T1000 (cell line): ENCODE data around the gene FGGY.

Source experiments
- DNase-seq: peaks from one replicate; lab custom pipeline; 2025; ENCODE audit warnings: mixed read lengths; lab: John Stamatoyannopoulos, UW

The FGGY gene

DNA sequence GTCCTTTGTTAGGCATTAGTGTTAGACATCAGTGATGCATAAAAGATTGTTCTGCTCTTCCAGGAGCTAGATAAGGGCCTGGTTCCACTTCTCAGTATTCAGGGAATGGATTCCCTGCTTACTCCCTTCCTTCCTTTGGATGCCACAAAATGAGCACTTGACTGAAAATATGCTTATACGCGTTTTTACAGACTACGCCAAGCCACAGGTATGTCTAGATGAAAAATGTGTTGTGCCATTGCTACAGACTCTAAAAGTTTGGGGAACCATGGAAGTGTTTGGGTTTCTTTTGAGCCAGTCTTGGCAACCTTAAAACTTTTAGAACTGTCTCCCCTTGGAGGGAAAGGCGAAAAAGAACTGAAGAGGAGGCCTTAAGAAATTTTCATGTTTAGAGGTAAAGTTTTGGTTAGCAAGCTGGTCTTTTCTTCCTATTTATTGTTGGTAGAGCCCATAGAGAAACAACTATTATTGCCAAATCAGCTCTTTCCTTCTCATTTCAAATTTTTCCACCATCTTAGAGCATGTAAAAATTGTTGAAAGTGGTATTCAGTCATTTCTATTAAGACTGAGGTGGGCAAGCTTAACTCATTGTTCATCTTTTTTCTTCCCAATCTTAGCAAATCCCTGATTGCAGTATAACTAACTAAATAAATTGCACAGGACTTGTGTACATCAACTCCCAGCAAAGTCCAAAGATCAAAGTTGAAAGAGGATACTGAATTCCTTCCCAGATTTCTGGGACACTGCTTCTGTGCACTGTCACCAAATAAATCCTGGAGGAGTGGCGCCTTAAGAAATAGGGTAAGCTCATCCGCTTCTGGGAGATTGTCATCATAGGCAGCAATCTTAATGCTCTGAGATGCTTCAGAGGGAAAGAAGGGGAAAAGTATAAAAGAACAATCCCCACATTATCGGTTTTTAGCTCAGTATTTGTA lies 18.9 kb downstream of the FGGY start:
- DNase-seq: no peak

DNA sequence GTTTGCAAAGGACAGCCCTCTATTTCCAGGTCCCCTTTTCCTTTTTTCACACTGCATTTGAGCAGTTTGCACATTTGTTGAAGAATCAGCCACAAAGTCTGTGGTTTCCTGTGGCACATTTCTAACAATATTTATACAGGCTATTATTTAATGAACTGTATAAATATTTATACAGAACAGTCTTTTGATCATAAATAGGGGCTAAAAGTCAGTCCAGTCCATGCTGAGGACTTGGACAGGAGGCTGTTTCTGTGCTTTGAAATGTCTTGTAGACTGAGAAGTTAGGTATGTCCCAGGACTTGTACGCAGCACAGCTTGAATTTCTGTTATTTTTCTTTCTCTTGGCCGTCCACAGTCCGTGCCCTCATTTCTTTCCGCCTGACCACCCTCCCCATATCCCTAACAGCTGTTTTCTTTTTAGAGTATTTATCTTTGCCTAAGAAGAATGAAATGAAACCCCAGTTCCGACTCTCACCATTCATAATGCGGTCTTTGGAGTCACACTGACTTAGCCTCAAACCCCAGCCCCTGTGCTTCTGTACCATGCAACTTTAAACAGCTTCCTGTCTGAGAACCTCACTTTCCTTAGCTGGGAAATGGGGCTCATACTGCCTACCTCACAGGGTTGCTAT lies 19.7 kb downstream of the FGGY start:
- DNase-seq: no peak

DNA sequence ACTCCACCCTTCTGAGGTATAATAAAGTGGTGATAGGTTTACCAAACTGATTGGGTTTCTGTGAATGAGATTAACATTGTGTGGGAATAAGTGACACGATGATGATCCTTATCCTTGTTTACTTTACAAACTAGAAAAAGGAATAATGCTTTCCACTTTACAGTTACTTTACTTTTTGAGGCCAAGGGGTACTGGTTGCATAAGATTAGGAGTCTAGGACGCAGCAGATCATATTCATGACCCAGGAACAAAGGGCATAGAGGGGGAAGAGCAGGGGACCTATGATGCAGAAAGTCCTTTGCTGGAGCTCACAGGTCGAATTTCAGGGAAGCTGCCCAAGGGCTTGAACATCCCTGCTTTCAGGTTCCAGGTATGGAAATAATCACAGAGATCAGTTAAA lies 20.4 kb downstream of the FGGY start:
- no peak for DNase-seq

DNA sequence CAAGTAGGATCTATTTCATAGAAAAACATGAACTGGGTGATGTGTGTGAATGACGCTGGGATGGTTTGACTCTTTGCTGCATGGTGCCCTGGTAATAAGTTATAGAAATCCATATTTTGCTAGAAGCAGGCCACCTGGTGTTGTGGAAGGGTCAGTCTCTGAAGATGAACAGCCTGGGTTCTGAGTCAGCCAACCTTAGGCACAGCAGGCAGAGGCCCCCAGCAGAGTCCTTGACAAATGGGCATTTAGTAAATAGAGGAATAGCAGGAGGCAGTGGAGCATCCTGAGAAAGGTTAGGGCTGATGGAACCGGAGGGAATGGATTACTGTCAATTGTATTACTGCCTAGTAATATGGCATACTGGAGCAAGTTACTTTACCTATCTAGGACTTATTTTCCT lies 20.9 kb downstream of the FGGY start:
- no peak for DNase-seq

DNA sequence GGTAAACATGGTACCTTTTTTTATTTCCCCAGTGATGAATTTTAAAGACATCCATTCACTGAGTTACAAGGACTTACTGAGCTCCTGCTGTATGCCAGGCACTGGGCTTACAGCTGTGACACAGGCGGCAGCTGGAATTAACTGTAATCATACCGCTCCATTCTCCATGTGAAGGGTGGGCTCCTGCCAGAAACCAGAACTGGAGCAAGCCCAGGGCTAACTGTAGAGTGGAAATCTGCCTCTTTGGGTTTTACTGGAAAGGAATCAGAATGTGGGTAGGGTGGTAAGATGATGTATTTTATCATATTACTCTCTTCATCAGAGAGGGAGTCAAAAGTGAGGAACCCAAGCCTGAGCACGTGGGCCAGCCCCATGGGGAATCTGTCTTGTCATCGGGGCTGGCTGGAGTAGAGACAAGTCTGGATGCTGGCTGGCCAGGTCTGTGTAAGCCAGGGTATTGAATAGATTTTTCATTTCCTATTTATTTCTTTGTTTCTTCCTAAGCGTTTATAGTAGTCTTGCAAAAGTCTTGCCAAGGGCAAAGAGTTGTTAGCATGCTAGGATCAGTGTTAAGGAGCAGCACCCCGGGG lies 21.5 kb downstream of the FGGY start:
- DNase-seq: no peak

DNA sequence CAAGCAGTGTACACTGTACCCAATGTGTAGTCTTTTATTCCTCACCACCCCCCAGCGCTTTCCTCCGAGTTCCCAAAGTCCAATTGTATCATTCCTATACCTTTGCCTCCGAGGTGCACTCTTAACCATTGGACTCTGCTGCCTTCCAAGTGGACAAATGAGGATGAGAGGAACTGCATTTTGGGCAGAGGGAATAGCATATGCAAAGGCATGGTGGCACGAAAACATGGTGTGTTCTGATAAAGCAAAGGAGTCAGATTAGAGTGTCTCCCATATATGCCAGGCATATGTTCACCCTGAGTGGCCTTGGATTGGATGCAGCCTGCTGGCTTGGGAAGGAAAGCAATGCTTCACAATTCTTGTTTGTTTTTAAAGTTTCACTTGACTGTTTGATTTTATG lies 25.5 kb downstream of the FGGY start:
- no peak for DNase-seq

DNA sequence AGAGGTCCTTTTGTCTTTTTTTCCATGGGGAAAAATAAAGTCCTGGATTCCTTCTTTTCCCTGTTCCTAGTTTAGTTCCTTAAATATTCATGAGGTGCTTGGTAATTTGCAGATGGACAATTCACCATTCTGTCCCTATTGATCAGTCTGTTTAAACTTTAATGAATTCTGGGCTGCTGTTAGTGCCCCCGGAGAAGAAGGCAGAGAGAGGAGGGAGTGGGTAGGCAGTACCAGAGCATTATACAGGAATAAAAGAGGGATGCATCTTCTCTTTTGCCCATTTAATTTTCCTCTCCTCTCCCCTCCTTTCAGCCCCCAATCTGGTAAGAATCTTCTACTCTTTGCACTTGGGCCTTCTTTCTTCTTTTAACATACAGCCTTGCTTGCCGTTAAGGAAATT lies 25.9 kb downstream of the FGGY start:
- no peak for DNase-seq

DNA sequence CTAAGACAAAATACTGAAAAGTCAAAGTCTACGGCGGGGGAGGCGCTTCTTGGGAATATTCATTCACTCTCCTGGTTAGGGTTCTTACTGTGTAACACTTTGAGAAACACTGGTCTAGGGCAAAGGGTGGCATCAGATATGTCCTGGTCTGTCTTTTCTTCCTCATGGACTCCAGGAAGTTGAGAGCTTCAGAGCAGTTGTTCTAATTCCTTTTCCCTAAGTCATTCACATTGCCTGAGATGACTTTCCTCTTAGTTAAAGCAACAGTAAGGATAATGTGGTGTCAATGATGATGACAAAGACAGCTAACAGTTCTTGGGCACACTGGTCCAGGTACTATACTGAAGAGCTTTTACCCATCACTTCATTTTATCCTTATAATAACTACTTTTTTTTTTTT lies 27.0 kb downstream of the FGGY start:
- DNase-seq: no peak

DNA sequence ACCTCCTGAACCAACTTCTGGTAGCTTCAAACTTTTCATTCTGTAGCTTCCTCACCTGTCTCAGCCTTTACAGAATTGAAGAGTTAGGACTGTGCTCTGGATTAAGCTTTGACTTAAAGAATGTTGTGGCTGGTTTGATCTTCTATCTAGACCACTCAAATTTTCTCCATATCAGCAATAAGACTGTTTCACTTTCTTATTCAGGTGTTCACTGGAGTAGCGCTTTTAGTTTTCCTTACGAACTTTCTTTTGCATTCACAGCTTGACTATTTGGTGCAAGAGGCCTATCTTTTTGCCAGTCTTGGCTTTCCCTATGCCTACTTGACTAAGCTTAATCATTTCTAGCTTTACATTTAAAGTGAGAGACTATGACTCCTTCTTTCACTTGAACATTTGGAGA lies 31.5 kb downstream of the FGGY start:
- DNase-seq: no peak

DNA sequence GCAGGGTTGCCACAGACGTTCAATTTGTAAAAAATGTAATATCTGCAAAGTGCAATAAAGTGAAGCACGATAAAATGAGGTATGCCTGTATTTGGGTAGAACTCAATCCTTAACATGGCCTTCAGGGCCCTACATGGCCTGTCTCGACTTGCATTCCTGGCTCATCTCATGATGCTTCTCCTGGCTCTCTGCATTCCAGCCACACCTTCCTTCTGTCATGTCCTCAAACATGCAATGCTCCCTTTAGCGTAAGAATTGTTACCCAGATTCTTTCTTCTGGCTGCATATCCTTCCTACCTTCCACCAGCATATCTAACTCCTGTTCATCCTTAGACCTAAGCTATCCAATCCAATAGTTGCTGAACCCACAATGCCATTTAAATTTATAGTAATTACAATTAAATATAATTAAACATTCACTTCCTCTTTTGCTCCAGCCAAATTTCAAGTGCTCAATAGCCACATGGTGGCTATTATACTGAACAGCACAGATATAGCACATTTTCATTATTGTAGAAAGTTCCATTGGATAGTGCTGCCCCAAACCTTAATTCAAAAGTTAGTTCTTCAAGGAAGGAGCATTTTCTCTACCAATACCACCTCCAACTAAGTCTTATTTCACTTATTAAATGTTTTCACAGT lies 32.6 kb downstream of the FGGY start:
- DNase-seq: no peak

DNA sequence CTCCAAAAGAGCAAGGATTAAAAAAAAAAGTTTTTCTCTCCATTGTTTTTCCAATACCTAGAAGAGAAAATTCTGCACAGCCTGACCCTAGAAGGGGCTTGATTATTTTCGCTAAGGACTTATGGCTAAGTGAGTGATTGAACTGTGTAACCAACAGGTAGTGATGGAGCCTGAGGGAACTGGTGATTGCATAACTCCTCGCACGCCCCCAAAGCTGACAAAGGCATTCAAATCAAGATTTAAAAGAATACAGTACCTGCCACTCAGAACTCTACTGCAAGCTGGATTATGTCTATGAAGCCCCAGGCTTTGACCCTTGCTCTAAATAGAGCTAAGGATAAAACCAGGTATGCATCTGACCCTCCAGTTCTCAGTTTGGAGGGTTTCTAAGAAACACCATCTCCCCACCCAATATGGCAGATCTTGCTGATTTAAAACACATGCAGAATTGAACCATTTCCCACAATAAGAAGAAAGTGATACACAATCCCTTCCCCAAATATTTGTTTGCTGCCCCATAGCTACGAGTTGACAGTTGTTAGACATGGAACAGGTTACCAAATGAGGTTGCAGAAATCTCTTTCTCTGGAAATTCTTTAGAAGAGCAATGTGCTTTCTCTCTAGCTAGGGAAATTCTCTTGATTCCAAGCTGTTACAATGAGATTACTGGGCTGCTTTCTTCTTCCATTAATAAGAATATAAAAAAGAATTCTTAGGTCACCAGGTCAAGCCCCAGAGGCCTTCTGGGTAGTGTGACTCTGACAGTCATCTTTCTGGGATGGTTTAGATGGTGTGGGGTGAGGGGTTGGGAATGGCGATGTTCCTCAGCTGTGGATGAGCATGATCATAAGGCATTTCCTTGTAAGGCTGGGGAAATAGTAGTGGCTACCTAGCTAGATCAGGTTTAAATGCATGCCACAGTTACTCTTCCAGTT lies 35.1 kb downstream of the FGGY start:
- DNase-seq: no peak

DNA sequence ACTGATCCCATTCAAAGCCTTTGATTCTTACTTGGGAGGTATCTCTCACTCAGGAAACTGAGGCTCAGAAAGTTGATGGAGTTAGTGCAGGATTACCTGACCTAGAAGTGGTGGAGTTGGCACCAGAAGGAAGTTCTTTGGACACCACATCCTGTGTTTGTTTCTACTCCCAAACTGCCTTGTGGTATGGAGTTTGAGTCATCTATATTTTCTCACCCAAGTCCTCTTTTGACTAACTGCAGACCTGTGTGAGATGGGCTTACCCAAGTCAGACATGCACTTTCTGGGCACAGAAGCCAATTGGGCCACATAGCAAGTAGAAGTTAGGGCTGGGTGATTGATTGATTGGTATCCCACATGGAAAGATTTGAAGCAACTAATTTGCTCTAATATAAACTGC lies 36.1 kb downstream of the FGGY start:
- DNase-seq: no peak

DNA sequence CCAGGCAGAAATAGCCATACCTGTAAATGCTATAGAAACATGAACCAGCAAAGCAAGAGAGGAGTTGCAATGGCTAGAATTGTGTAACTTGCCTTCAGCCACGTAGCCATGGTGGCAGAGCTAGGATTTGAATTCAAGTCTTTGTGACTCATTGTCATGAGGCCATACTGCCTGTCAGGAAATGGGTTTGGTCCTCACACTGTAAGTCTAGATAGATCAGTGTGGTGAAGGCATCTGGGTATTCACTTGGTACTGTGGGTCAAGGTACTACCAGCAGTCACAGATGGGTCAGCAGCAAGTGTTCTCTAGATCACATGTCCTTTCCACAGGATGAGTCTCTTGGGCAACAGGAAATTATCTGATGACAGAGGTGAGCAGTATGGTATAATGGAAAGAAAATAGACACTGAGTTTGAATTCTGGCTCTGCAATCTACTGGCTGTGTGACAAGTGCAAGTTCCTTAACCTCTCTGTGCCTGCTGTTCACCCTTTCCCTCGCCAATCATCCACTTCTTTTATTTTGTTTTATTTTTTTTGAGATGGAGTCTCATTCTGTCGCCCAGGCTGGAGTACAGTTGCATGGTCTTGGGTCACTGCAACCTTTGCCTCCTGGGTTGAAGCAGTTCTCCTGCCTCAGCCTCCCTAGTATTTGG lies 36.9 kb downstream of the FGGY start:
- no peak for DNase-seq

DNA sequence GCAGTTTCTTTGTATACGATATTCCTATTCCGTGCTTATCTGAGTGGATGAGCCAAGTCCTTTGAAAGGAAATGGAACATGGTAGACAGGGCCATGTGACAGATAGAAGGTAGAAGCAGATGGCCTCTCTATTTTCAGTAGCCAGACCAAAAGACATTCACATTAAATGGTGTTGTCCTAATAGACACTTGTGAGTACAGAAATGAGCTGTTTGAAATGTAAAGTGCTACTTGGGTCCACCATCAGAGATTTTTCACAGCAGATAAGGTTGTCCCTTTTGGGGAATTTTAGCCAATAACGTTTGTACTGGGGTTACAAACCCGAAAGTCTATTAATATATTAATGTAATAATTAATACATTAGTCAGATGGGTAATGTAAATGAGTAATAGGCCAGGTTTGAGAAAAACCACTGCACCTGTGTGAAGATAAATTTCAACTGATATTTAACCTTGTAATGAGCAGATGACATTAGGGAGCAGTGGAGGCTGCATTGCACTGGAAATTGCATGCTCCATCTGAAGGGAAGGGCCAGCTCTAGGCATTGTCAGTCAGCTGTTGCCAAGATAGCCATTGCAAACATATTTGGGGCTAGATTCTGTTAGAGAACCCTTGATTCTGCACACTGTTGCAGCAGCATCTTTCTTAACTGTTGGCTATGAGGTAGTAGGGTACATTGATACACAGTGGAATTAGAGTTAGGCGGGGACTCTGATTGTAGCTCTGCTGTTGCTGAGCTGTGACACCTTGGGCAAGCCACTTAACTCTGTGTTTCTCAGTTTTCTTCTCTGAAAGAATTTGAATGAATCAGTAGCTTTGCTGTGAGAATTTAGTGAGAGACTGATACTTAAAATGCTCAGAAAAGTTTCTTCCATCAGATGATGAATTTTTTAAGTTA lies 43.8 kb downstream of the FGGY start:
- DNase-seq: no peak

DNA sequence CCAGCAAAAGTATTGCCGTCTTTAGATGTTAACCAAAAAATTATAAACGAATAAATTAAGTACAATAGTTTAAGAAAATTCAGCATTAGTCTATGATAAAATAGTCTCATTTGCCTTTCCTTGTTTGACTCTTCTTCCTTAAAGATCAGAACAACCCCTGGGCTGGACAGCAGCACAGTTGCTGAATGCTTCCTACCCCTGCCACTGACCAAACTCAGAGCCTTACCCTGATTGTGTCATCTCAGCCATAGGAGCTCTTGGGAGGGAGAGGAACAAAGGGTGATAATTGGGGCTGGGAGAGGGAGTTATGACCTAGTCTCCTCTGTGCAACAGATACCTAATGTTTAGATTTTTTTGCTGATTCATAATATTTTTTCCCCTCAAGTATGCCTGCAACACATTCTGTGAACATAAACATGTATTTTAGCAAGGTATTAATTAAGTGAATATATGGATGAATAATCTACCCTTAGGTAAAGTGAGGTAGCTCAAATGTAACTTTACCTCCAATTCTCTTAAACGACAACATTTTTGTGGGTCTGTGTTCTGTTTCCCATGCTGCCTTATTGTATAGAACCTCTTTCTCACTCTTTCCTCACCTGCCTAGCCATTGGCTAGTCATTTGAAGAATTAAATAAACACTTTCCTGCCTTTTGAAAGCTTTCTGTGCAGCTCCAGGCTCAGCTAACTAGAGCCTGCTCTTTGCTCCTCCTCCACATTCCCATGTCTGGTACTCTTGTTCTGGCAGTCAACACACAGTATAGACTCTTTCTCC lies 46.1 kb downstream of the FGGY start:
- no peak for DNase-seq

DNA sequence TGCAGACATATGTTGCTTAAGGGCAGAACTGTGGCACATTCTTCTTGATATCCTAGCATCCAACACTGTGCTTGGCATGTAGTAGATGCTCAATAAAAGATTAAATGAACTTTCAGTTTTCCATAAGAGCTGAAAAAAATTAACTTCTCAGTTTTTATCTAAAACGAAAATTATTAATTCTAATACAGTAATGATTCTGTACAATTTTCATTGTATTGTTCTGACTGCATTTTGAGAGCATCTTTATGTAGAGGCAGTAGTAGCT lies 46.6 kb downstream of the FGGY start:
- no peak for DNase-seq

DNA sequence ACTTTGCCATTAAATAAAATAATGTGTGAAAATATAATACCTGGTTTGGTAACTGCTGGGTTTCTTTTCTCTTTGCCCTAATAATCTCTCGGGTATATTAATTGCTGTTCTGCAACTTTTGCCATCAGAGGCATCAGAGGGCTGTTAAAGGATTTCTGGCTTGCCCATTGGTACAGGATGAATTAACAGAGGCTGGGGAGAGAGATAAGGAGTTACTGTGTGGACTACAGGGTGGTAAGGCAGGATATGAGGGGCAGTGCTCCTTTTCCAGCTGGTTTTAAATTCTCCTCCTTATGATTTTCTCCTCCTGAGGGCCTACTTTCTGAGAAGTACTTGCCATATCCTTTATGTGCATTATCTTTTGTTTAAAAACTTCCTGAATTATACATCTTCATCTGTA lies 48.3 kb downstream of the FGGY start:
- no peak for DNase-seq

DNA sequence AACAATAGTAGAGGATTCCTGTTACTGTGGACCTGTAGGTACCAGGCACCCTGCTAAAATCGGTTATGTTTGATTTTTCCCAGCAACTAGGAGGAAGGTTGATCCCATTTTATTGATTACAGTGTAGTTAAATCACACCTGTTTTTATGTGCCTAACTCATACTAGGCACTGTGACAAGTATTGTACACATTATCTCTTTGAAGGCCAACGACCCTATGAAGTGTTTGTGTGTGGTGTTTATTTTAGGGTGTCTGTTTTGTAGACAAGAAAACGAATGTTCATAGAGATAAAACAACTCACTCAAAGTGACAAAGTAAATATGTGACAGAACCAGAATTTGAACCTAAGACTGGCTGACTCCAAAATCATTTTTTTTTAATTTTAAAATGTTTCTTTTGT lies 49.5 kb downstream of the FGGY start:
- DNase-seq: no peak

DNA sequence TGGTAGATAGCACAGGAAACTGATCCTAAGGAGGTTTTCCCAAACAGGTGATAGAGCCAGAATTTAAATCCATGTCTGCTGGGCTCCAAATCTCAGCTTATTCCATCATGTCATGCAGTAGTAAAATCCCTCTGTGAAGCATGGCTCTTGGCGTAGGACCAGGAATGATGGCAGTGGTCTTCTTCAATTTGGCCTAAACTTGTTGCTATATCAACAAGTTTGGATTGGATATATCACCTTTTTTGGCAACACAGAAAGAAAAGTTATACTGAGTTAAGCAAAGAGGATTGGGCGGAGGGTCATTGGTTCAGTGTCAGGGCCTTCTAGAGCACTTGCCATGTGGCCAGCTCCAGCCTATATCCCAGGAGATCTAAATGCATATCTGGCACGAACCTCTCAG lies 52.2 kb downstream of the FGGY start:
- DNase-seq: no peak

DNA sequence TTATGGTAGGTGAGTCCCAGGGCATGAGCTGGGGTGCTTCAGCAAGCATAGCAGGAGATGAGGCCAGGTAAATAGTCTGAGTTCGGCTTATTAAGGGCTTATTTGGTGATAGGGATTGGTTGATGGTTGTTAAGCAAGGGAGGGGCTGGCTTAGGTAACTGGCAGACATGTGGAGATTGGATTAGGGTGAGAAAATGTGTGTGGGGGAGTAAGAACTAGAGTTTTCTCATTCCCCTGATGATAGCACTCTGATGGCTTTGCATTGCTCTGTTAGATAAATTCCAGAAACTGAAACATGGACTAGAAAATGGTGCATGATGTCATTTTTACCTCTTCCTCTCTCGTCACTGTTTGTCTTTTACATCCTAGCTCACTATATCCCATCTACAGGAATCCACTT lies 53.6 kb downstream of the FGGY start:
- DNase-seq: no peak
